Measurements from ENCODE around the gene BTBD3.

- TF ChIP-seq CTCF (IDR thresholded peaks at IDR 0.05) (no peak), SP1 (CRISPR knock-in tag; conservative IDR thresholded peaks at IDR 0.05) (no peak), SMAD4 (CRISPR knock-in tag; IDR thresholded peaks at IDR 0.05) (no peak)
- TF ChIP-seq, protein P1, sequence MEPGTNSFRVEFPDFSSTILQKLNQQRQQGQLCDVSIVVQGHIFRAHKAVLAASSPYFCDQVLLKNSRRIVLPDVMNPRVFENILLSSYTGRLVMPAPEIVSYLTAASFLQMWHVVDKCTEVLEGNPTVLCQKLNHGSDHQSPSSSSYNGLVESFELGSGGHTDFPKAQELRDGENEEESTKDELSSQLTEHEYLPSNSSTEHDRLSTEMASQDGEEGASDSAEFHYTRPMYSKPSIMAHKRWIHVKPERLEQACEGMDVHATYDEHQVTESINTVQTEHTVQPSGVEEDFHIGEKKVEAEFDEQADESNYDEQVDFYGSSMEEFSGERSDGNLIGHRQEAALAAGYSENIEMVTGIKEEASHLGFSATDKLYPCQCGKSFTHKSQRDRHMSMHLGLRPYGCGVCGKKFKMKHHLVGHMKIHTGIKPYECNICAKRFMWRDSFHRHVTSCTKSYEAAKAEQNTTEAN (CRISPR knock-in tag; IDR thresholded peaks at IDR 0.05): no peak
Measured at GRCh38 chr20:11918981-11919380, 1.3 kb downstream of the BTBD3 start.
